LNCaP clone FGC (cell line): ENCODE results near the gene CTDP1.
"Not testable (repeated sequence)": the region's sequence is repeated elsewhere in the genome, so short reads cannot be mapped to it uniquely, and the experiment has no call there.

Experiments
- DNase-seq: peaks from one replicate; pipeline ENCODE4 v3.0.0-alpha.2; 2011; ENCODE audit warnings: low read depth
- H3K4me3 ChIP-seq: 2 replicates; pipeline ENCODE4 v1.5.1; 2011; ENCODE audit warnings: mild to moderate bottlenecking, low read depth, low read length, control low read depth
- CTCF ChIP-seq: IDR thresholded peaks from 2 replicates; pipeline ENCODE4 v1.5.1; 2012; ENCODE audit warnings: mild to moderate bottlenecking; ENCODE audit not compliant: control insufficient read depth, insufficient read depth; ENCODE audit errors: extremely low read depth

Gene CTDP1

DNA sequence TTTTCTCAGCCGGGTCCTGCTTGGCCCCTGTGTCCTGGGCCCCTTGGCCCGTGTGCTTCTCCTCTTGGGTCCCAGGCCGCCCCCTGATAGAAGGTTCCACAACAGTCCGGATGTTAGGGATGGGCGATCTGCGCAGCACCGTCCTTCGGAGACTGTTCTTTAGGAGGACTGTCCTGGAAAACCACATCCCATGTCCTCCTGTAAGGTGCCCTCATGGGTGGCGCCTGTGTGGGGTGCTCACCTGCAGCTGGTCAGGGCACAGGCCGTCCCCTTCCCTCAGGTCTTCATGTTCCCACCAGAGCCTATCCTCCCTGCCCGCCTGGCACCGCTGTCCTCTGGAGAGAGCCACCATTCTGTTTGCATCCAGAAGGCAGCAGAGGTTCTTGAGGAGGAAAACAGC is 50.0 kb downstream of the CTDP1 start:
- H3K4me3 ChIP-seq: no peak overlapping the region
- TF ChIP-seq CTCF: no peak
- DNase-seq: no peak

GRCh38 chr18:79730804-79731203 is 51.2 kb downstream of the CTDP1 start:
- DNase-seq: no peak
- H3K4me3 ChIP-seq: no peak overlapping the region

DNA sequence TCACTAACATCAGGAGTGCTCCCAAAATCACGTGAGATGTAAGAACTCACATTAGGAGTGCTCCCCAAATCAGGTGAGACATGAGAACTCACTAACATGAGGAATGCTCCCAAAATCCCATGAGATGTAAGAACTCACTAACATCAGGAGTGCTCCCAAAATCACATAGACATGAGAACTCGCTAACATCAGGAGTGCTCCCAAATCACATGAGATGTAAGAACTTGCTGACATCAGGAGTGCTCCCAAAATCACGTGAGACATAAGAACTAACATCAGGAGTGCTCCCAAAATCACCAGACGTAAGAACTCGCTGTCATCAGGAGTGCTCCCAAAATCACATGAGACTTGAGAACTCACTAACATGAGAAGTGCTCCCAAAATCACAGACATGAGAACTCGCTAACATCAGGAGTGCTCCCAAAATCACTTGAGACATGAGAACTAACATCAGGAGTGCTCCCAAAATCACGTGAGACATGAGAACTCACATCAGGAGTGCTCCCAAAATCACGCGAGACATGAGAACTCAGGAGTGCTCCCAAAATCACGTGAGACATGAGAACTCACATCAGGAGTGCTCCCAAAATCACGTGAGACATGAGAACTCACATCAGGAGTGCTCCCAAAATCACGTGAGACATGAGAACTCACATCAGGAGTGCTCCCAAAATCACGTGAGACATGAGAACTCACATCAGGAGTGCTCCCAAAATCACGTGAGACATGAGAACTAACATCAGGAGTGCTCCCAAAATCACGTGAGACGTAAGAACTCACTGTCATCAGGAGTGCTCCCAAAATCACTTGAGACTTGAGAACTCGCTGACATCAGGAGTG is 52.5 kb downstream of the CTDP1 start:
- H3K4me3 ChIP-seq, DNase-seq: not testable (repeated sequence)

More at GRCh38 chr18:79730804-79731203, 51.2 kb downstream of the CTDP1 start:
- TF ChIP-seq CTCF: no peak

- DNase-seq: no peak
- no peak for TF ChIP-seq CTCF
- no peak overlapping the region for H3K4me3 ChIP-seq
Measured at GRCh38 chr18:79732721-79733025, 53.1 kb downstream of the CTDP1 start.

DNA sequence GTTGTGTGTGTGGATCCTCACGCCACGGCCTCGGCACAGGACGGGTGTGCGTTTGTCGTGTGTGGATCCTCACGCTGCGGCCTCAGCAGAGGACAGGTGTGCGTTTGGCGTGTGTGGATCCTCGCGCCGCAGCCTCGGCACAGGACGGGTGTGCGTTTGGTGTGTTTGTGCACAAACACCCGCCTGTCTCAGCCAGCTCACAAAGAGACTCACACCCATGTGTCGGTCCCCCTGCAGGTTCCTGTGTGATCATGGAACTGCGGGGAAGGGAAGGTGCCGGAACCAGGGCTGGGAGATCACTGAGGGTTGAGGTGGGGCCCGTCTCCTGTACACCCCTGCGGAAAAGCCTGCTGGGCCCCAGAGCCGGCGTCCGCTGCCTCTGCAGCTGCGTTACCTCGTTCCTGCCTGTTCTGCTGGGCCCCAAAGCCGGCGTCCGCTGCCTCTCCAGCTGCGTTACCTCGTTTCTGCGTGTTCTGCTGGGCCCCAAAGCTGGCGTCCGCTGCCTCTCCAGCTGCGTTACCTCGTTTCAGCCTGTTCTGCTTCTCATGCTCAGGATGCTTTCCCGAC is 53.6 kb downstream of the CTDP1 start:
- no peak for DNase-seq

GRCh38 chr18:79733986-79734770 is 54.6 kb downstream of the CTDP1 start:
- no peak for DNase-seq
- no peak for TF ChIP-seq CTCF

More for the DNA sequence above, 53.6 kb downstream of the CTDP1 start:
- H3K4me3 ChIP-seq: no peak overlapping the region
- no peak for TF ChIP-seq CTCF

More at GRCh38 chr18:79733986-79734770, 54.6 kb downstream of the CTDP1 start:
- H3K4me3 ChIP-seq: no peak overlapping the region
